Naive thymus-derived CD8-positive, alpha-beta T cell (primary cell): Measurements from ENCODE around the gene TSPYL1. TPM values are rescaled to one million over a fixed set of nuclear protein-coding genes. Genes with fewer than 3 reads are reported as not detected.

Experiments used
- ATAC-seq, 2 donors: fragments of 150-1000 bp; cut with Tn5 transposase in 1 of 2; sonication (Bioruptor Pico), chemical (Tn5 transposase) in 1 of 2; 1 replicate in 1 of 2; 2 replicates in 1 of 2; pipeline ENCODE4 v1.10.0; 2021; ENCODE audit warnings: mild to moderate bottlenecking in 2 of 2, moderate library complexity in 2 of 2
- POLR2A ChIA-PET: fragments of 350-600 bp; sonication (Branson Sonifier 250); formaldehyde crosslinking; loops from one replicate; lab custom pipeline; 2021; ENCODE audit warnings: antibody characterized with exemption; lab: Charles Lee
- DNase-seq, 10 donors: peaks; one replicate each; pipeline versions ENCODE4 v3.0.0 to v3.0.0-alpha.2; 2020 to 2022
- H3K27ac Mint-ChIP-seq, 10 donors: one replicate each; pipeline ENCODE4 v1.8.0; 2020 to 2022; ENCODE audit warnings: mild to moderate bottlenecking in 10 of 10, mixed read lengths in 10 of 10, moderate library complexity in 4 of 10, inconsistent platforms in 1 of 10
- H3K27me3 Mint-ChIP-seq, 5 donors: one replicate each; pipeline ENCODE4 v1.8.0; 2021 to 2022; ENCODE audit warnings: mixed read lengths in 5 of 5
- H3K36me3 Mint-ChIP-seq, 3 donors: one replicate each; pipeline ENCODE4 v1.8.0; 2020 to 2022; ENCODE audit warnings: mixed read lengths in 3 of 3, mild to moderate bottlenecking in 2 of 3, inconsistent platforms in 1 of 3
- H3K4me1 Mint-ChIP-seq, 4 donors: one replicate each; pipeline ENCODE4 v1.8.0; 2021 to 2022; ENCODE audit warnings: mixed read lengths in 4 of 4
- H3K4me3 Mint-ChIP-seq, 10 donors: one replicate each; pipeline ENCODE4 v1.8.0; 2020 to 2022; ENCODE audit warnings: mild to moderate bottlenecking in 10 of 10, mixed read lengths in 10 of 10, moderate library complexity in 6 of 10, inconsistent platforms in 1 of 10
- H3K9me3 Mint-ChIP-seq, 9 donors: one replicate each; pipeline ENCODE4 v1.8.0; 2020 to 2022; ENCODE audit warnings: mixed read lengths in 9 of 9, mild to moderate bottlenecking in 3 of 9, inconsistent platforms in 1 of 9, moderate library complexity in 1 of 9
- polyA plus RNA-seq, 3 donors: library from polyadenylated mRNA; unstranded; fragments of 300-500 nt; fragmentation: Illumina TruSeq; gene quantifications; one replicate each; pipeline ENCODE4 v1.2.3, GENCODE V29; 2021
- total RNA-seq, 8 experiments: library from RNA in 2 of 8; stranded (reverse) in 2 of 8; gene quantifications; one replicate each; pipeline ENCODE4 v1.2.3 and lab custom pipeline; 2021 to 2026

Gene TSPYL1
- total and polyA plus RNA-seq, 5 experiments from 2014 or later: 28.2 to 106 (median 49.1) TPM

- ATAC-seq: peak; percentile 77 to 82
- Mint-ChIP-seq H3K4me1 (peaks cover 20 to 56% (median 38%) of the 10 kb centered on the region in 4 donors), H3K9me3 (peaks cover 0 to 8% (median 6%) of the 10 kb centered on the region in 9 donors), H3K4me3 (no peak overlapping the region), H3K36me3 (peaks cover 6 to 49% (median 10%) of the 10 kb centered on the region in 3 donors), H3K27me3 (no peaks in the 10 kb centered on the region), H3K27ac (peak overlapping the region in 7 of 10 donors; percentile 7 to 73 (median 31))
- POLR2A ChIA-PET: interaction anchor here (3.0 kb wide), 1 partner anchor 11 kb away, joined by 24 read pairs; the partner anchor contains the start of gene TSPYL1
- DNase-seq: peak in 1 of 10 donors; percentile 38
Measured at GRCh38 chr6:116268589-116269293, 11.0 kb downstream of the TSPYL1 start.

GRCh38 chr6:116267836-116268588 is 11.7 kb downstream of the TSPYL1 start:
- Mint-ChIP-seq H3K4me1 (peaks cover 18 to 49% (median 33%) of the 10 kb centered on the region in 4 donors), H3K27ac (peak overlapping the region in 6 of 10 donors; percentile 7 to 70 (median 24)), H3K36me3 (peaks cover 14 to 42% (median 18%) of the 10 kb centered on the region in 3 donors), H3K4me3 (no peak overlapping the region), H3K9me3 (peaks cover 0 to 13% (median 10%) of the 10 kb centered on the region in 9 donors), H3K27me3 (no peaks in the 10 kb centered on the region)
- POLR2A ChIA-PET: interaction anchor here (3.0 kb wide), 1 partner anchor 12 kb away, joined by 24 read pairs; the partner anchor contains the start of gene TSPYL1
- ATAC-seq (no peak), DNase-seq (no peak)

- H3K4me1 Mint-ChIP-seq: peaks cover 20 to 49% (median 35%) of the 10 kb centered on the region in 4 donors
- DNase-seq (no peak), ATAC-seq (no peak)
- POLR2A ChIA-PET: interaction anchor here (3.0 kb wide), 1 partner anchor 13 kb away, joined by 24 read pairs; the partner anchor contains the start of gene TSPYL1
- no peaks in the 10 kb centered on the region for H3K27me3 Mint-ChIP-seq
- peaks cover 26 to 42% (median 26%) of the 10 kb centered on the region in 3 donors for H3K36me3 Mint-ChIP-seq
- peak overlapping the region in 1 of 10 donors; percentile 29 for H3K27ac Mint-ChIP-seq
- H3K9me3 Mint-ChIP-seq: peaks cover 0 to 23% (median 13%) of the 10 kb centered on the region in 9 donors
- no peak overlapping the region for H3K4me3 Mint-ChIP-seq
Measured at GRCh38 chr6:116266803-116267202, 12.9 kb downstream of the TSPYL1 start.

- Mint-ChIP-seq H3K27ac (peak overlapping the region in 1 of 10 donors; percentile 23), H3K4me1 (peaks cover 33 to 57% (median 44%) of the 10 kb centered on the region in 4 donors), H3K4me3 (no peak overlapping the region), H3K36me3 (peaks cover 39 to 46% (median 39%) of the 10 kb centered on the region in 3 donors), H3K9me3 (peaks cover 0 to 26% (median 13%) of the 10 kb centered on the region in 9 donors), H3K27me3 (no peaks in the 10 kb centered on the region)
- DNase-seq: no peak
- ATAC-seq: no peak
- POLR2A ChIA-PET: no interaction called here
Measured at GRCh38 chr6:116265041-116265829, 14.5 kb downstream of the TSPYL1 start.

GRCh38 chr6:116263353-116263752 is 16.4 kb downstream of the TSPYL1 start:
- no peak for DNase-seq
- Mint-ChIP-seq H3K9me3 (peaks cover 0 to 26% (median 13%) of the 10 kb centered on the region in 9 donors), H3K4me1 (peaks cover 29 to 62% (median 45%) of the 10 kb centered on the region in 4 donors), H3K36me3 (peaks cover 39 to 47% (median 41%) of the 10 kb centered on the region in 3 donors), H3K4me3 (peak overlapping the region in 2 of 10 donors; percentile 6 to 30), H3K27me3 (no peaks in the 10 kb centered on the region), H3K27ac (no peak overlapping the region)
- ATAC-seq: no peak
- POLR2A ChIA-PET: no interaction called here

- no peak for DNase-seq
- peaks cover 0 to 17% (median 8%) of the 10 kb centered on the region in 9 donors for H3K9me3 Mint-ChIP-seq
- peaks cover 27 to 38% (median 27%) of the 10 kb centered on the region in 3 donors for H3K36me3 Mint-ChIP-seq
- H3K4me3 Mint-ChIP-seq: no peak overlapping the region
- H3K4me1 Mint-ChIP-seq: peaks cover 18 to 40% (median 32%) of the 10 kb centered on the region in 4 donors
- no peaks in the 10 kb centered on the region for H3K27me3 Mint-ChIP-seq
- no peak overlapping the region for H3K27ac Mint-ChIP-seq
- POLR2A ChIA-PET: no interaction called here
- no peak for ATAC-seq
Measured at GRCh38 chr6:116258520-116258919, 21.2 kb downstream of the TSPYL1 start.

- H3K36me3 Mint-ChIP-seq: peaks cover 13 to 20% (median 14%) of the 10 kb centered on the region in 3 donors
- H3K27me3 Mint-ChIP-seq: no peaks in the 10 kb centered on the region
- peaks cover 0 to 5% (median 0%) of the 10 kb centered on the region in 9 donors for H3K9me3 Mint-ChIP-seq
- POLR2A ChIA-PET: interaction anchor here (5.9 kb wide), 1 partner anchor 23 kb away, joined by 70 read pairs; the partner anchor contains the start of gene TSPYL1
- no peak overlapping the region for H3K4me3 Mint-ChIP-seq
- no peak for ATAC-seq
- H3K27ac Mint-ChIP-seq: peak overlapping the region in 1 of 10 donors; percentile 47
- peaks cover 16 to 26% (median 22%) of the 10 kb centered on the region in 4 donors for H3K4me1 Mint-ChIP-seq
- DNase-seq: no peak
Measured at GRCh38 chr6:116256694-116257093, 23.0 kb downstream of the TSPYL1 start.

GRCh38 chr6:116255246-116255800 is 24.4 kb downstream of the TSPYL1 start:
- ATAC-seq (no peak), DNase-seq (no peak)
- Mint-ChIP-seq H3K27ac (no peak overlapping the region), H3K9me3 (no peaks in the 10 kb centered on the region), H3K4me3 (no peak overlapping the region), H3K36me3 (peaks cover under 1 to 11% (median 8%) of the 10 kb centered on the region in 3 donors), H3K27me3 (no peaks in the 10 kb centered on the region), H3K4me1 (peaks cover 5 to 15% (median 13%) of the 10 kb centered on the region in 4 donors)
- POLR2A ChIA-PET: interaction anchor here (0.5 to 5.9 kb wide), 3 partner anchors 24 to 406 kb away, joined by 4 to 70 read pairs (median 8); partner anchors contain the start of genes RWDD1 and TSPYL1

- POLR2A ChIA-PET: interaction anchor here (0.5 to 5.9 kb wide), 8 partner anchors 16 to 427 kb away, joined by 3 to 70 read pairs (median 5); partner anchors contain the start of genes KPNA5, RWDD1, TSPYL1 and ZUP1
- ATAC-seq (no peak), DNase-seq (no peak)
- H3K9me3 Mint-ChIP-seq: no peaks in the 10 kb centered on the region
- H3K27me3 Mint-ChIP-seq: no peaks in the 10 kb centered on the region
- peaks cover under 1 to 18% (median 5%) of the 10 kb centered on the region in 4 donors for H3K4me1 Mint-ChIP-seq
- H3K4me3 Mint-ChIP-seq: no peak overlapping the region
- H3K36me3 Mint-ChIP-seq: peaks cover 0 to 8% (median 4%) of the 10 kb centered on the region in 3 donors
- H3K27ac Mint-ChIP-seq: no peak overlapping the region
Measured at GRCh38 chr6:116254297-116255056, 25.3 kb downstream of the TSPYL1 start.

GRCh38 chr6:116253505-116254296 is 26.0 kb downstream of the TSPYL1 start, which contains the start of gene TSPYL4:
Gene TSPYL4 (minus strand): TSS chr6:116254075. CDS start chr6:116254008, 67 bp downstream.
- POLR2A ChIA-PET: interaction anchor here (0.6 to 5.9 kb wide), 8 partner anchors 17 to 1117 kb away, joined by 3 to 70 read pairs (median 5); partner anchors contain the start of genes KPNA5, RWDD1, TSPYL1 and ZUP1
- Mint-ChIP-seq H3K9me3 (no peaks in the 10 kb centered on the region), H3K4me1 (peaks cover 4 to 18% (median 8%) of the 10 kb centered on the region in 4 donors), H3K27ac (no peak within 1 kb of the TSS), H3K36me3 (peaks cover 0 to 8% (median 2%) of the 10 kb centered on the region in 3 donors), H3K4me3 (no peak within 1 kb of the TSS), H3K27me3 (no peaks in the 10 kb centered on the region)
- ATAC-seq: peak; percentile 92 to 93
- peak; percentile 83 to 97 (median 93) for DNase-seq
